ENCODE data around the gene NECTIN4.

GRCh38 chr1:161068306-161069234 is 20.8 kb downstream of the NECTIN4 start:
- no peak for TF ChIP-seq CTCF (IDR thresholded peaks at IDR 0.05; ENCODE audit: low read depth, low read length, poor library complexity, severe bottlenecking)
- no peak for TF ChIP-seq EZH2phosphoT487 (IDR thresholded peaks at IDR 0.05; ENCODE audit: borderline replicate concordance, low read length)

All from DOHH2 (cell line).